Right lobe of liver (tissue), 6 donors: Measurements from ENCODE around the gene VILL. TPM values are rescaled to one million over a fixed set of nuclear protein-coding genes. Genes with fewer than 3 reads are reported as not detected.
A peak's percentile ranks its signal among the peaks of the same experiment; 100 is the strongest.

ENCODE experiments used
- ATAC-seq, 4 donors: fragments of 200-7000 bp; cut with Tn5 transposase; one replicate each; pipeline ENCODE4 v1.9.1; 2020; ENCODE audit warnings: mild to moderate bottlenecking in 4 of 4, moderate library complexity in 4 of 4
- DNase-seq, 3 donors: peaks; one replicate each; pipeline ENCODE4 v3.0.0-alpha.2; 2020
- H3K27ac ChIP-seq, 3 donors: fragments of 200-600 bp; one replicate each; pipeline ENCODE4 v1.8.0; 2022
- H3K27me3 ChIP-seq, 2 donors: fragments of 200-600 bp; one replicate each; pipeline ENCODE4 v1.8.0; 2022
- H3K36me3 ChIP-seq, 4 donors: fragments of 200-600 bp; sonication (generic) in 1 of 4; one replicate each; pipeline versions ENCODE4 v1.5.1 to v1.8.0; 2017 to 2022; ENCODE audit warnings: control low read depth in 1 of 4
- H3K4me1 ChIP-seq, 4 donors: fragments of 200-600 bp; sonication (generic) in 1 of 4; one replicate each; pipeline versions ENCODE4 v1.5.1 to v1.8.0; 2017 to 2022; ENCODE audit warnings: control low read depth in 1 of 4
- H3K4me3 ChIP-seq, 3 donors: fragments of 200-600 bp; one replicate each; pipeline ENCODE4 v1.8.0; 2022
- H3K9me3 ChIP-seq, 4 donors: fragments of 200-600 bp; sonication (generic) in 1 of 4; one replicate each; pipeline versions ENCODE4 v1.5.1 to v1.8.0; 2017 to 2022; ENCODE audit warnings: control low read depth in 1 of 4
- POLR2A ChIP-seq: fragments of 450-650 bp; IDR thresholded peaks from one replicate; pipeline ENCODE4 v1.6.1; 2017; ENCODE audit warnings: antibody characterized with exemption, mild to moderate bottlenecking
- WGBS: methylation state at CpG from one replicate; pipeline ENCODE4 v1.1.6; 2018; ENCODE audit warnings: low coverage, low lambda C conversion rate; ENCODE audit not compliant: insufficient coverage; ENCODE audit errors: missing lambda C conversion rate; 5-methylcytosine and 5-hydroxymethylcytosine counted together
- intact Hi-C, 2 donors: fragments of 100-400 bp; cut with DNase I; formaldehyde crosslinking; loops; one replicate each; pipeline versions ENCODE4 v1.11.2 to v1.14.1; 2022
- total RNA-seq, 6 experiments: library from RNA; depleted of rRNA in 2 of 6; stranded (reverse); fragments of >200 nt in 2 of 6; fragmentation: NEBNext Ultra II Directional in 3 of 6; extraction: Animal tissue kit (Norgen Biotek cat#: 25700) in 3 of 6; gene quantifications; one replicate each; pipeline versions ENCODE4 v1.1.0 to v1.2.4, GENCODE V29; 2016 to 2023
- TF ChIP-seq, protein P1 (sequence below), 4 donors: fragments of 200-600 bp in 3 of 4; fragments of 450-650 bp in 1 of 4; IDR thresholded peaks; one replicate each; pipeline versions ENCODE4 v1.5.1 to v1.8.0; 2016 to 2022; ENCODE audit warnings: antibody characterized with exemption in 4 of 4, mild to moderate bottlenecking in 2 of 4
- donor health status: DM: no; HTN: yes; CAD: no.
- donor health status: DM: no; HTN: no; CAD: no.
- donor health status: DM: no; HTN: no; CAD: no.
- donor health status: DM: no; HTN: yes; CAD: no.
- donor health status: DM: no; HTN: yes; CAD: no.

Gene VILL
- total RNA-seq, 6 experiments from 2014 or later = 0.25 to 1.5 (median 0.97) TPM

DNA sequence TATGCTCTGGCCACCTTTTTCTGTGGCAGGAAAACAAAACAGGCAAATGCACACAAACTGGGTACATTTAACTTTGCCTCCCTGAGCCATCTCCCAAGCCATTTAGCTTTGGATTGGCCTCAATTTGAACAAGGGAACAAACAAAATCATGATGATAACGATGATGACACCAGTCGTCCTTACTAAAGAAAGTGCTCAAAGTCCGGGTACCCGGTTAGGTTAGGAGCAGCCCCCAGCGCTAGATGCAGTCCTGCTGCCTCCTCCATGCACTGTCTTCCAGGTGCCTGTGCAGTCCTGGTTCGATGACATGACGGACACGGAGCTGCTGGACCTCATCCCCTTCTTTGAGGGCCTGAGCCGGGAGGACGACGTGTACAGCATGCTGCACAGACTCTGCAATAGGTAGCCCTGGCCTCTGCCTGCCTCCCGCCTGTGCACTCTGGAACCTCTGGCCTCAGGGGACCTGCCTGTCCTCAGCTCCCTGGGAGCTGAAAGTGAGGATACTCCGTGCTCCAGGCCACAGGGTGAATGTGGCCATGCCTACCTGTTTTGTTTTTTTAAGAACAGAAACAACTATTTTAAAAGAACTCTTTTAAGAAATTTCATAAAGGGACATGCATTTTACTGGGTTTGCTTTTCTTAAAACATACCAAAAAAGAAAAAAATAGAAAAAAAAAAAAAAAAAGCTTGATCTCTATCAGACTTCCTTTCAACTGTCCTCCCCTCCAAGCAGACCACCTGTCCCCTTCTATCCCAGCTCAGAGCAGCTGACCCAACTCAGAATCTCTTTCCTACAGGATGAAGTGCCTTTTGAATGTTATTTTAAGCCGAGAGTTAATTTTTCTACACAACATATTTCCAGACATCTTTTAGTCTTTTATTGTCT, 9.9 kb upstream of the VILL start:
- Histone ChIP-seq H3K9me3 (no peaks in the 10 kb centered on the region), H3K27ac (peak overlapping the region in 1 of 3 donors; percentile 18), H3K27me3 (no peaks in the 10 kb centered on the region), H3K4me1 (peaks cover 0 to 15% (median 1%) of the 10 kb centered on the region in 4 donors), H3K4me3 (no peak overlapping the region), H3K36me3 (peaks cover 0 to 9% (median 2%) of the 10 kb centered on the region in 4 donors)
- ATAC-seq (peak; percentile 76 to 91 (median 84)), DNase-seq (peak; percentile 55 to 80 (median 79))
- 29% methylated on average over 12 of the region's 14 CpGs for WGBS
- intact Hi-C loops = no loop called here
- TF ChIP-seq POLR2A = no peak
- TF ChIP-seq, protein P1, sequence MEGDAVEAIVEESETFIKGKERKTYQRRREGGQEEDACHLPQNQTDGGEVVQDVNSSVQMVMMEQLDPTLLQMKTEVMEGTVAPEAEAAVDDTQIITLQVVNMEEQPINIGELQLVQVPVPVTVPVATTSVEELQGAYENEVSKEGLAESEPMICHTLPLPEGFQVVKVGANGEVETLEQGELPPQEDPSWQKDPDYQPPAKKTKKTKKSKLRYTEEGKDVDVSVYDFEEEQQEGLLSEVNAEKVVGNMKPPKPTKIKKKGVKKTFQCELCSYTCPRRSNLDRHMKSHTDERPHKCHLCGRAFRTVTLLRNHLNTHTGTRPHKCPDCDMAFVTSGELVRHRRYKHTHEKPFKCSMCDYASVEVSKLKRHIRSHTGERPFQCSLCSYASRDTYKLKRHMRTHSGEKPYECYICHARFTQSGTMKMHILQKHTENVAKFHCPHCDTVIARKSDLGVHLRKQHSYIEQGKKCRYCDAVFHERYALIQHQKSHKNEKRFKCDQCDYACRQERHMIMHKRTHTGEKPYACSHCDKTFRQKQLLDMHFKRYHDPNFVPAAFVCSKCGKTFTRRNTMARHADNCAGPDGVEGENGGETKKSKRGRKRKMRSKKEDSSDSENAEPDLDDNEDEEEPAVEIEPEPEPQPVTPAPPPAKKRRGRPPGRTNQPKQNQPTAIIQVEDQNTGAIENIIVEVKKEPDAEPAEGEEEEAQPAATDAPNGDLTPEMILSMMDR (IDR thresholded peaks at IDR 0.05) = no peak

DNA sequence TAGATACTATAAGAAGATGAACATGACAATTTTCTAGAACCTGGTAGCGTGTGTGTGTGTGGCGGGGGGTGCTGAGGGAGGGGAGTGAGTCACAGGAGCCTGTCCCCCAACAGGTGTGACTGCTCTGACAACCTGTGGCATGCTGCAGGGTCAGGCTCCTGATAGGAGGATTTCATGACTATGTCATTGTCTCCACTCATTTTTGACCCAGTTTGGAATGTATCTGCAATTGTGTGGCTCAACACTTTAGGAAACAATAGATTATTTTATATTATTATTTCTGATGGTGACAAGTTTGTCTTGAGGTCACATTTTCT, 9.3 kb upstream of the VILL start:
- Histone ChIP-seq H3K36me3 (peaks cover 0 to 3% (median 0%) of the 10 kb centered on the region in 4 donors), H3K4me1 (peaks cover 0 to 15% (median 1%) of the 10 kb centered on the region in 4 donors), H3K9me3 (no peaks in the 10 kb centered on the region), H3K27me3 (no peaks in the 10 kb centered on the region), H3K4me3 (no peak overlapping the region), H3K27ac (no peak overlapping the region)
- intact Hi-C loops = no loop called here
- DNase-seq (peak in 2 of 3 donors; percentile 34 to 36), ATAC-seq (no peak)
- 89% methylated on average over 2 of the region's 2 CpGs for WGBS
- TF ChIP-seq, protein P1 (IDR thresholded peaks at IDR 0.05) = no peak
- no peak for TF ChIP-seq POLR2A

DNA sequence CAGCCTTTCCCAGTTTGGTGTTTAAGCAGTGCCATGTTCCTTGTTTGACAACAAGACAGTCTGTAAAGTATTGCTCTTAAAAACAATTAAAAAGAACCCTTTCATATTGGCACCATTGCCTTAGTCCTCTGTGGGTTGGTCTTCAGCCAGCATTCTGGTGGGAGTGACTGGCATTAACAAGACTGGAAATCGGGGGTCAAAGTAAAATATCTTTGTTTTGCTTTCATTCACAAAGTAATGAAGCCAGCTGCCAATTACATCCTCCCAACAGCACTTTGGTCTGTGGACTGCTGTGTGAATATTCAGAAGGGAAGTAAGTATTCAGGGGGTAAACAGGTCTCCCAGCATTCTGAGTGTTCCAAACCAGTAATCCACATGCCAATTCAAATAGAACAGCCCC, 8.3 kb upstream of the VILL start:
- peak in 1 of 3 donors; percentile 8 for DNase-seq
- peaks cover 0 to 21% (median 1%) of the 10 kb centered on the region in 4 donors for H3K4me1 ChIP-seq
- no peak overlapping the region for H3K27ac ChIP-seq
- no peak overlapping the region for H3K4me3 ChIP-seq
- no peak for ATAC-seq
- no peaks in the 10 kb centered on the region for H3K36me3 ChIP-seq
- H3K27me3 ChIP-seq = no peaks in the 10 kb centered on the region
- no peaks in the 10 kb centered on the region for H3K9me3 ChIP-seq
- WGBS = 33% methylated on average over 1 of the region's 1 CpG
- intact Hi-C loops = no loop called here
- no peak for TF ChIP-seq POLR2A
- TF ChIP-seq, protein P1 (IDR thresholded peaks at IDR 0.05) = no peak

DNA sequence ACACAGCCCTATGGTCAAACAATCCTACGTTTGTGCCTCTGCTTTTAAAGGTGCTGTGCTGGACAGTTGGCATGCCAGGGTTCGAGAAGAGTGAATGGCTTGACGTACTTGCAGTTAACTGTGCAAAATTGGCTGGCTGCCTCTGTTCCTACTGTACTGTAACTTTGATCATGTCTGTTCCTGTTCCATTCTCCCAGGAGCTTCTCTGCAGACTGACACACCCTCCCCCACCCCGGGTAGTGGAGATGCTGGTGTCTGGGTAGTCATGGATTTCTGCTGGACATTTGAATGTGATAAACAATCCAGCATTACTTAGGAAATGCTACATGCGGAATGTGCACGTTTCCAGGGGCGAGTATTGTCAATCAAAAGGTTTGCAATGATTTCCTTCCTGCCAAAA, 6.5 kb upstream of the VILL start:
- Histone ChIP-seq H3K4me3 (no peak overlapping the region), H3K27ac (no peak overlapping the region), H3K36me3 (no peaks in the 10 kb centered on the region), H3K9me3 (no peaks in the 10 kb centered on the region), H3K4me1 (peaks cover 0 to 23% (median 1%) of the 10 kb centered on the region in 4 donors), H3K27me3 (no peaks in the 10 kb centered on the region)
- no peak for ATAC-seq
- WGBS = 85% methylated on average over 6 of the region's 7 CpGs
- DNase-seq = peak in 1 of 3 donors; percentile 33
- TF ChIP-seq, protein P1 (IDR thresholded peaks at IDR 0.05) = no peak
- no peak for TF ChIP-seq POLR2A
- intact Hi-C loops = no loop called here
